OCI-LY7 (cell line): ENCODE measurements around the gene KMT2B.

Experiments
- CTCF ChIP-seq: fragments of 200-600 bp; sonication (generic); conservative IDR thresholded peaks from 2 replicates; pipeline ENCODE4 v1.5.1; 2014; ENCODE audit warnings: mild to moderate bottlenecking, antibody characterized with exemption, low read length, moderate library complexity, mixed read lengths
- EZH2phosphoT487 ChIP-seq: fragments of 200-600 bp; sonication (generic); IDR thresholded peaks from 2 replicates; pipeline ENCODE4 v1.6.1; 2018; ENCODE audit warnings: low read depth, borderline replicate concordance, mild to moderate bottlenecking, mixed run types, antibody characterized with exemption, low read length, moderate library complexity, mixed read lengths

- TF ChIP-seq CTCF (no peak), EZH2phosphoT487 (no peak)
Measured at GRCh38 chr19:35746087-35746462, 28.3 kb downstream of the KMT2B start.
